ENCODE measurements around the gene GNB1L.

Gene GNB1L

GRCh38 chr22:19748991-19749664, 105.5 kb downstream of the GNB1L start:
- no peak for DNase-seq (ENCODE audit: low spot score)

DNA sequence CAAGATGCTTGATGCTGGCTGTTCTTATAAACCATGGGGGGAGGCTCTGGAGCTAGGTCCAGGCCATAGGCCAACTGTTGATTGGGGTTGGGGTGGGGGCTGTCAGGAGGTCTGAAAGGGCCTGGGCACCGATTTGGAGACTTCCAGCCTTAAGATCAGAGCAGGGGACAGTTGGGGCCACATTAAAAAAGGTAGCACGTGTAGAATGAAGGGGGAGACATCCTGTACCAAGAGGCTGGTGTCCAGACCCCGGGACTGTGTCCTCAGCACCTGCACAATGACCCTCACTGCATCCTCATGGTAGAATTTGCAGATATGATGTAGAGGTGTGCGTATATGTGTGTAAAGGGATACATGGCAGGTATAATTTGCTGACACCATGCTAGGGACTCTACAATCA, 106.5 kb downstream of the GNB1L start:
- no peak for DNase-seq (ENCODE audit: low spot score)

DNA sequence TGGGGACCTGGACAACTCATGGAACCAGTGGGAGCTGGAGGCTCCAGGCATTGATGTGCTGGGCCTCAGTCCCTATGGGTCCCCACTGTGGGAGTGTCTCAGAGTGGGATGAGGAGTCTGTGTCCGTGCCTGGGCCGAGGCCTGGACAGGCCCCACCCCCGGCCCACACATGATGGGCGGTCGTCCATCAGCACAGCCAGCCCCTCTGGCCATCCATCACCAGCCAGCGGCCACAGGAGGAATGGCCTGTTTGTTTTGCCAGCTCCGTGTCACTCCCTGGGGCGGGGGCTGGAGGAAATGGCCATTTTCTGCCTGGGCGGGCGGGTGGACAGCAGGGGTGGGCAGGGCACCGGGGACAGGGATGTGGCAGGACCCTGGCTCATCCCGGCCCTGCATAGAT, 107.1 kb downstream of the GNB1L start:
- DNase-seq (ENCODE audit: low spot score), result no peak

GRCh38 chr22:19746726-19747125, 107.9 kb downstream of the GNB1L start:
- DNase-seq (ENCODE audit: low spot score), result no peak

DNA sequence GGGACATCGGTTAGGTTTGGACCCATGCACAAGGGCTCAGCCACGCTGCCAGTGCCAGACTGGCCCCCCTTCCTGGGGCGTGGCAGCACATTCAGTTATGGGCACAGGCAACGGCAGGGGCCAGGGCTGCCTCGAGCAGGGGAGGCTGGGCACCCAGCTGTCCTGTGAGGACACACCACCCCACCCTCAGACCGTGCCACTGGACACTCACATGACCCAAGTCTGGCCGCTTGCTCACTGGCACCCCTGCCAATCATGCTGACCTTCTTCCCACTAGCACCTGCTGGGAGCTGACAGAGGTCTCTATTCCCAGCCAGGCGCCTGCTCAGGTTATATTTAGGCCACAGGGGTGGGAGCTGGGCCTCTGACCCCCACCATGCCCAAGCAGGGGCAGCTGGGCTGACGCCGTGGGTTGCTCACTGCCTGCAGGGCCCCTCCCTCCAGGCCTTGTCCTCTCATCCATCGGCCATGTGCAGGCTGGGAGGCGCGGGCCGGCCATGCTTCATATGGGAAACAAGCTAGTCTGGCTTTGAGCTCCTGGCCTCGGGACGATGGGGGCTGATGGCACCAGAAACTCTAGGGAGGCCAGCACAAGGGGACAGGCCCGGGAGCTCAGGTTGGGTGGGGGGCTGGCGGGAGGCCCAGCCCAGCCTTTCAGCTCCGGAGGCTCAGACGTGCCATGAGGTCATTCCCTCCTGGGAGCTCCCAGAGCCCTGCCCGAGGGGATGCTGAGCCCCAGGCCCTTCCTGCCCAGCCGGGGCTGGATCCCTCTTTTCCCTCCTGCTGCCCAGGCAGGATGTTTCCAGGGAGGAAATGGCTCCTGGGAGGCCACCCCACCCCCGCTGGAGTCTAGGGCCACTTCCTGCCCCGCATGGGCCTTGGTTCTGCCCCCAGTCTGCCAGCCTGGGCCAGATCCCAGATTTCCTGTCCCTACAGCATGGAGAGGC, 109.2 kb downstream of the GNB1L start:
- DNase-seq (ENCODE audit: low spot score), result no peak

GRCh38 chr22:19744350-19745006, 110.2 kb downstream of the GNB1L start:
- no peak for DNase-seq (ENCODE audit: low spot score)

DNA sequence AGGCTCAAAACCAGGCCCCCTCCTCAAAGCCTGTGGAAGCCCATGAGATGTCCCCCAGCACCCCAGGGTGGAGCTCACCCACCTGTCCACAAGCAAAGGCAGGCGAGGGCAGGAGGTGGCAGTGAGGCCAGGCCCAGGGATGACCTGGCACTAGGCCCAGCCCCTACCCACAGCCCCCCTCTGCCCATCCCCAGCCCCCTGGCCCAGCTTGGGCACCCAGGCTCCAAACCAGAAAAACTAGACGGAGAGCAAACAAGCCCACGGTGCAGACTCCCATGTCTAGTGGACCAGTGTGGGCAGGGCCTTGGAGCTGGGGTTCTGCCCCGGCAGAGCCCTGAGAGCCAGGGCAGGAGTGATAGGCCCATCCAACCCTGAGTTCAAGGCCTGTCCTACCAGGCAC, 111.0 kb downstream of the GNB1L start:
- no peak for DNase-seq (ENCODE audit: low spot score)

DNA sequence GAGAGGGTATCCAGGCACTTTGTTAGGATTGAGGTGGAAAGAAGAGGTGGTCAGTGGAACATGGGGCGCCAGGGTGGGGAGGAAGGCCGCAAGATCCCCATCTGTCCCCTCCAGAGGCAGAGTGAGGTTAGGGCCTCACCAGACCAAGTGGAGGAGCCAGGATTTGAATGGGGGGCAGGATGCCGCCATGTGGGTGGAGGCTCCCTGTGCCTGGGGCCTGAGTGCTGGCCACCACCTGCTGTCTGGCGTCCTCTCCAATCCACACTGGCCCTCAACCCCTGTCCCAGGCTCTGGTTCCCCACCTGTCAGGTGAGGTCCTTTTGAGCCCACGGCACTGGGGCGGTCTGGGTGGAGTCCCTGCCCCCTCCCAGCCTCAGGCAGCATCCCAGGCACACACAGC, 111.6 kb downstream of the GNB1L start:
- no peak for DNase-seq (ENCODE audit: low spot score)

- no peak for DNase-seq (ENCODE audit: low spot score)
Observed at GRCh38 chr22:19742160-19743066, 112.3 kb downstream of the GNB1L start.

DNA sequence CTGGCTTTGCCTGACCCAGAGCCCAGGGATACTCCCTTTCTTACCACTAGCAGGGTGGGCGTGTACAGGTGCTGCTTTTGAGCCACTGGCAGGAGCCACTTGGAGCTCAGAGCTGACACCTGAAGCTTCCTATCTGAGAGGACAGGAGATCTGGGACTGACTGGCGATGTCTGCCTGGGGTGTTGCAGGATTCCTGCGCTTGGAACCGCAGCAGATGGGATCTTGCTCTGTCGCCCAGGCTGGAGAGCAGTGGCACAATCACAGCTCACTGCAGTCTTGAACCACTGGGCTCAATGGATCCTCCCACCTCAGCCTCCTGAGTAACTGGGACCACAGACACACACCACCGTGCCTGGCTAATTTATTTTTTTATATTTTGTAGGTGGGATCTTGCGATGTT, 113.6 kb downstream of the GNB1L start:
- no peak for DNase-seq (ENCODE audit: low spot score)

GRCh38 chr22:19740586-19740985, 114.1 kb downstream of the GNB1L start:
- no peak for DNase-seq (ENCODE audit: low spot score)

DNA sequence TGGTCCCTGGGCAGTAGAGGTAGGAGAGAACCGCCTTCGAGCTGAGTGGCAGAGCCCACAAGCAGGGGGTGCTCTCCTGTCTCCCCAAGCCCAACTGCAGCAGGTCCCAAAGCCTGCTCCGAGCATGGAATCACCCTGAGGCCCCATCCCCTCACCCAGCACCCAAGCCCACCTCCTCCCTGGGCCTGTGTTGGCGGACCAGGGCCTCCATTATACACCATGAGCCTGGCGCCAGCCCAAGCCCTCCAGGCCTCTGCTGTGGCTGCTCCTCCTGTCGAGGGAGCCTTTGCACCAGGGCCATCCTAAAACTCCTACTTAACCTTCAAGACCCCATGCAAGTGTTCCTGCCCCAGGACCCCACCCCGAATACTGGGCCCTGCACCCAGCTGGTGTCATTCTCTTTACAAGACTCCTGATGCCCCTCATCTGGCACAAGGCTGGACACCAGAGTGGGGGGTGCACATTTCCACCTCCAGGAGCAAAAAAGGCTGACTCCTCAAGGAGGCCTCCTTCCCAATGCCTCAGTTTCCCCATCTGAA, 114.7 kb downstream of the GNB1L start:
- DNase-seq (ENCODE audit: low spot score), result no peak

DNA sequence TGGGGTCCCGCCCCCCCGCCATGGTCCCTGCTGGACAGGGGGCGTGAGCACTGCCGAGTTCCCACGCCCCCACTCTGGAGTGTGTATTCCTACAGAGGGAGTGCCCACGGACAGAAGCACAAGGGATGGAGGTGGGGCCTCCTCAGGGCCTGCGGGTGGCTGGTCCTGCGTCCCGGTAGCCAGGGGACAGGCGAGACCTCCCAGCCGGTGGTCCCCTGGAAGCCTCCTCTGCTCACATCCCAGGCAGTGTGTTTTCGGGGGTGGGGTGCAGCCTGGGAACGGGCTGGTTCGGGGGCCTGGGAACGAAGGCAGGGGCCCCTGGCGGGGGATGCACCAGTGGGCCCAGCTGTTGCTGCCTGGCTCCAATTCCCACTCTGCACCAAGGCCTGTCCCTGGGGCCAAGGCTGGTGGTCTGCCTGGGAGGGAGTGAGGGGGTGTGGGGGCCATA, 115.2 kb downstream of the GNB1L start:
- no peak for DNase-seq (ENCODE audit: low spot score)

DNA sequence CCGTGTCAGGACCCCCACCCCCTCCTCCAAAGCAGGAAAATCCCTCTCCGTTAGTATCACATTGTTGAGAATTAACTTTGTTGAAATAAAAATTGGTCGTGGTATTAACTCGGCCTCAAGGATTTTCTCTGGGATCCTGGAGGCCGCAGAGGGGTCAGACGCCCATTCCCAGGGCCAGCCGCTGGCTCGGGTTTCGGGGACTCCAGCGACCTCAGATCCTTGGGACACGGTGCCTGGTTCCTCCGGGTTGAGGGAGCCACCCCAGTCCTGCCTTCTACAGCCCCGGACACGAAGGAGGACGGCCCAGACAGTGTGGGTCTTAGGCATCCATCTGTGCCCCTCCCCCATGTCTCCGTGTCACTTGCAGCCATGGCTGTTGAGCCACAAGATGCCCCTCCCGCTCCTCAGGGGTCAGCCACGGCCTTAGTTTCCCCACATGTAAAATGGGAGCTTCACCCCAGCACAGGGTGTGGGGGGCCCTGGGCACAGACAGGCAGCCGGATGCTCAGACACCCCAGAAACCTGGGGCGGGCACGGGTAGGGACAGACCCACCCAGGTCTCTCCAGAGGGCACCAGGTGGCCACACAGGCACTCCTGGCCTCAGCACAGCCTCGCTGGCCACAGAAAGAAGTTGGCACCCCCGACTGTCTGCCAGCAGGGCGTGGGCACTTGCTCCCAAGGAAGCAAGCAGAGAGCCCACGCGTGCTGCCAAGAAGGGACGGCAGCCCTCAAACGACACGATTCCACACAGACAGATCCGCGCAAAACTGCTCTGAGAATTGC, 115.8 kb downstream of the GNB1L start:
- DNase-seq (ENCODE audit: low spot score), result no peak

GRCh38 chr22:19737846-19738663, 116.6 kb downstream of the GNB1L start:
- DNase-seq (ENCODE audit: low spot score), result no peak

DNA sequence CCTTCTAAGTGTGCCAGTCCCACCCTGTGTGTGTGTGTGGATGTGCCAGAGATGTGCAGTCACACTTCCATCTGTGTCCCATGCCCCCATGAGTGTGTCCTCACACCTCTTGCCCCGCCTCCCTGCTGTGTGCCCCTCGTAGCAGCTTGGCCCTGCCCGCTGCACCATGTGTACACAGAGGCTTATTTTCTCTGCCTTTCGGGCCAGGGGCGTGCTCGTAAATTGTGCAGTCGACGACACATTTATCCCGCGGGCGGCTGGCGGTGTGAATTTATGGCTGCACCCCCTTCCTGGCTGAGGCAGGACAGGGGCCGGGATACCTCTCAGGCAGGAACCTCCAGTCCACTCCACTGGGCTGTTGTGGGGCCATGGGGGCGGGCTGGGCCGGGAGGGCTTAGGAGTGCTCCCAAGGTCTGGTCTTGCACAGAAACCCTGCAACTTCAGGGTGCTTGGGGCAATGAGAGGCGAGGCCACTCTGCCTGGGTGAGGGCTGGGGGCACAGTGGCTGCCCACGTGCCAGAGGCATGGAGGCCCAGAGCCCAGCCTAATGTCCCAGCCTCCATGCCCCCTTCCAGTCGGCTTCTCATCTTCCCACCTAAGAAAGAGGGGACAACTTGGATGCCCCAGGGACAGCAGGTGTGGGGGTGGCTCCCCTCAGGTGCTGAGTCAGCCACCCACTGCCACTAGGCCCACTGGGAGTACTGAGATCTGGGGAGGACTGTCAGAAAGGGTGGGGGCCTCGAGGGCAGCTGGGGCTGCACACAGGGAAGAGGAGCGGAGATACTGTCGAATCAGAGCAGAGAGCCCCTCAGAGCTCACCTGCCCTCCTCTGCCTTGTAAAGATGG, 118.8 kb downstream of the GNB1L start:
- DNase-seq (ENCODE audit: low spot score), result no peak

- DNase-seq (ENCODE audit: low spot score), result no peak
Observed at GRCh38 chr22:19734837-19735382, 119.8 kb downstream of the GNB1L start.

DNA sequence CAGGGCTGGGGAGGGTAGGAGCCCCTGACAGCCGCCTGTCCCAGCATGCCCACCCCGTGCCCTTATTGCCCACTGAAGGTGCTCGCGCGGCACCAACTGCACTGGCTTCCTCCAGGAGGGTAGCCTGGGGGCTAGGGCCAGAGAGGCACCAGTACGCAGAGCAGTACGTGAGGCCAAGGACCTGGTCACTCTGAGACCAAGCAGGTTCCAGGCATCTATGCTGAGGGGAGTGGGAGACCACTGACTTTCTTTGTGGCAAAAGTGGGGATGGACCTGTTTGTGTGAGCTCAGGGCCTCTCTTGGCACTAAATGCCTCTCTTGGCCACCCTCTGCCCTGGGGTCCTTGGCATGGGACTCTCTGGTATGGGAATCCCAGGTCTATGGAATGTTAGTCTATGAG, 120.5 kb downstream of the GNB1L start:
- DNase-seq (ENCODE audit: low spot score), result no peak

All from putamen (tissue), 1 donor.